ENCODE results near the gene NCAM2.

Gene NCAM2

GRCh38 chr21:21029164-21029563, 31.0 kb downstream of the NCAM2 start:
- DNase-seq = no peak

- DNase-seq = no peak
These were observed 32.1 kb downstream of the NCAM2 start for GRCh38 chr21:21030311-21030710.

DNA sequence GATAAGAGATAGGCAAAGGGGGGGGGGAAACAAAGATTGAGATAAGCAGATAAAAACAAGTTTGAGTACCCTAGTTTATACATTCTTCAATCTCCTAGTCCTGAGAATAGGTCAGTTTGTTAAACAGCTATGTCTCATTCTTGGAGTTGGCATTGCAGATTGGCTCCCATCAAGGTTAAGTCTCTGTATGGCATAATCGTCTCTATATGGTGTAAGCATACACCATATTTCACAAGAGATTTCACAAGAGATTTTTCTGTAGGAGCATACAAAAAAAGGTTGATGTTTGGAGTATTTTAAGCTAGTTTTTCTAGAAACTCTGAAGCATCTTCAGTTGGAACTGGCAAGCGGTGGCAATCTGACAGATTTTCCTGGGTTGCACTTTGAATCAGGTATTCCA, 35.8 kb downstream of the NCAM2 start:
- no peak for DNase-seq

DNA sequence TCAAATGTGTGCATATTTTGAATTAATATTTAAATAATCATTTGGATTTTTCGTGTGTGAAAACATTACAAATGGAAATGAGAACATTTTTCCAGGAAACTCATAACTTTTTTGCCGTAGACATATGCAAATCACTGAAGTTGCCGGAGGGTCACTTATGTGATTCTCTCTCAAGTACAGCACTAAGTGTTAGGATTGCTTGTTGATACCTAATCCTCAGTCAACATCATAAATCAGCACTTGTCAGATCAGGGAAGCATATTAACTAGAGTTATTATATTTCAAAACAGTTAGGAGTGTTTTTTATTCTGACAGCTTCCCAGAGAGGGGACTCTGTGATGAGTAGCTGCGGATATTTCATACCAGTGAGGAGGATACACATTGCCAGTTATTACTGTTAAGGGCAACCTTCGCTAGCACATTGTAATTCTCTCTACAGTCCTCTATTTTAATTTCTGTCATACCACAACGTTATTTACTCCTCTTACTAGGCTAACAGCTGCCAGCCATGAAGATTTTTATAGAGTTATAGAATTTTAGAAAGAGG, 41.5 kb downstream of the NCAM2 start:
- no peak for DNase-seq

DNA sequence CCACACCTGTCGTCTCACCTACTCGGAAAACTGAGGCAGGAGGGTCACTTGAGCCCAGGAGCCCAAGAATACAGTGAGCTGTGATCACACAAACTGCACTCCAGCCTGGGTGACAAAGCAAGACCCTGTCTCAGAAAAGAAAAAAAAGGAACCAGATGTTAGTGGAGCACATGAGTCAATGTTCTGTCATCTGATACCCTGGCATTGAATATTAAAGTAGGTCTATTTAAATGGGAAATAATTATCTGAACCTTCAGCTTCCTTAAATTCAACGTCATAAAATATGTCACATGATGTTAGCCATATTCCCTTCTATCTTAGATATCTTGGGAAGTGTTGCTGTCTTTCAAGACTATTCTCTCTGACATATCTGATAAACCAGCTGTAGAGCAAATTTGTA, 47.3 kb downstream of the NCAM2 start:
- no peak for DNase-seq

DNA sequence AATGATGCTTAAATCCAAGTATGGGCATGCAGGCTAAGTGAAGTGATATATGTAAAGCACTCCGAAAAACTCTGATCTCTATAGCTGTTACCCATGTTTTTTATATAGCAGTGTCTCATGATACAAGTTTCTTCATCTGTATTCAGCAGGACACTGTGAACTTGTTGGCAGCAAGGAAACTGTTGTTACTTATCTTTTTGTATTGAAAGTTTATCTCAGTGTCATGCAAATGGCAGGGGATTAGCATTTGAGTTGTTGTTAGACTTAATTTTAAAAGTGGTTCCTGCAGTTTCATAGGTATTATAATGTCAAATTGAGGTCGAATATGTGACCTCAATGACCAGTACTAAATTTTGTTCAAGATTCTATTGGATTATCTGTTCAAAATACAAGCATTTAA, 47.9 kb downstream of the NCAM2 start:
- no peak for DNase-seq

GRCh38 chr21:21051109-21052055, 53.2 kb downstream of the NCAM2 start:
- DNase-seq = no peak

DNA sequence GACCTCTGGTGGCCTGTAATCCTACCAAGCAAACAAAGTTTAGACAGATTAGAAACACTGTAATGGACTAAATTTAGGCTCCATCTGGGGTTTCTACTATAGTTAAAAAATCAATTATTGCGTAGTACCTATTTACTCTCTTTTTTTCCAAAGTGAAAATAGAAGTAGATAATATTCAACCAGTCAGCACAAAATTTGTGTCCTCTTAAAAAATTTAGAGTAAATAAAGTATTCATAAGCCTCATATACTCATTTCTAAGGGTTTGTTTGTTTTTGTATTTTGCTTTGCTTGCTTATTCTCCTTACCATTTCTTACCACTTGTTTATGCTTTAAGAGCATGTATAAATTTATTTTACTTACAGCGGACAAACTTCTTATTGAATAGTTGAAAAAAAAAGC, 54.5 kb downstream of the NCAM2 start:
- no peak for DNase-seq

DNA sequence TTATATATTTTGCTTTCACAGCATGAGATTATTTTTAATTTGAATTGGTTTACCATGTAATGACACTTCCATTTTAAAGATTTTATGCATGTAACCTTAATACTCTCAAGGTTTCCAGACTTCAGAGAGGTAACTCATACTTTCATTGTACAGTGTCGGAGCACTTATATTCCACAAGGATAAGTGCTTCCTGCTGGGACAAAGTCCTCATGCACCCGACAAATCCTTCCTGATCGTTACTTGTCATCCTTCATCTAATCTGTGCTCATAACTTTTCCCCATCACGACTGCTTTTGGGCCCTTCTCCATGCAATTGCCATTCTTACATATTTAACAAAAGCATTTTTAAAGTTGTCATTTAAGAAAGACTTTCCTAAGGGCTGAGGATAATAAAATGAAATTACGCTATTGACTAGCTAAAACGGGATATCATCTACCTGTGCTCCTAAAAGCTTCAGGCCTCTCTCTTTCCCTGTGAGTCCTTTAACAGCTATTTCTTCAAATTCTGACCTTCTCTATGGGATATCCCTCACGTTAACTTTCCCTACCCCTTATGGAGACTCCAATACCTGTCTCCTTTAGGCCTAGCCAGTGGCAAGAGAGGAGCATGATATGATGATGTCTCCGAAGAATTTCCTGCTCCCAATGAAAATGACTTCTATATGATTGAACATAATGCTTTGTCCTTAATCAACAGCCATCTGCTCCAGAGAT, 59.3 kb downstream of the NCAM2 start:
- DNase-seq = no peak

GRCh38 chr21:21063828-21064227, 65.6 kb downstream of the NCAM2 start:
- no peak for DNase-seq

- no peak for DNase-seq
These were observed 66.1 kb downstream of the NCAM2 start for GRCh38 chr21:21064353-21064752.

DNA sequence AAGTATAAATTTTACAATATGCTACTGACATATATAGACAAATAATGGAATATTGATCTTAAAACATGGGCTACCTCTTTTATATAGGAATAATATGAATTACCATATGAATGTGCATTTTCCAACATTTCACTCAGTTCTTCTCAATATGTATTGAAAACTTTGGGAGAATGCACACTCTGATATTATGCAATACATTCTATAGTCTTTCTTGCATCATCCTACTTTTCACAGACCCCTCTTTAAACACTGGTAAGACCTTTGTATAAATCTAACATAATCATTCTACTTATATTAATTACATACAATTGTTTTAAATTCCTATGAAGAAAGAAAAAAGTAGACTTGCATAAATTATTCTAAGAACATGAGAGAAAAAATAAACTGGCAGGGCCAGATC, 69.2 kb downstream of the NCAM2 start:
- no peak for DNase-seq

- no peak for DNase-seq
These were observed 76.1 kb downstream of the NCAM2 start for GRCh38 chr21:21074305-21074704.

DNA sequence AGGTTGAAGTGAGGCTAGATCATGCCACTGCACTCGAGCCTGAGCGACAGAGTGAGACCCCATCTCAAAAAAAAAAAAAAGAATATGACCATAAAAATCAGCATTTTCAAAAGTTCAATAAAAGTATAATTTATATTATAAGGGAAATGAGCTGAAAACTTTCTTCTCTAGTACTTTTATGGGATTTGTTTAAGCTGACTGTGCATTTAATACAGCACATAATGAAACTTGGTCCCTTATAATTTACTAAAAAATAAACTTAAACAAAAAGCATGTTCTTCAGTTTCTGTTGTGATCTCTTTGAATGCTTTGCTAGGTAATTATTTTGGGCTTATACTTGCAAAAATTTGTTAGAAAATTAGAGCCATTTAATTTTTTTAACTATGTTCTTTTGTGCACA, 77.8 kb downstream of the NCAM2 start:
- DNase-seq = no peak

DNA sequence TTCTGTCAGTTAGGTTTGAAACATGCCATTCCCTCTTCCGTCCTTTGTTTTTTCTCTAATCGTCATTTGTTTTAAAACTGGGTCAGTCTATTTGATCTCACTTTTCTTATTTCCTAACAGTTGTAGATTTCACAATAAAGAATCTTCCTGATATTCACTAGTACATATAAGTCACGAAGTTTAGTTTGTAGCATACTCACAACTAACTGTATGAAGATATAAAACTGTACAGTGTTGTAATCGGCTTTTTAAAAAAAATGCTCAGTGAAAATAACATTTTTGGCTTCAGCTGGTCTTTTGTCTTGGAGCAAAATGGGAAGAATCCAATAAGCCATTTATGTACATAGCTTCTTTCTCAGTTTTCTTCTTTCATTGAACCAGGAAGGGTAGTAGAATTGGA, 78.3 kb downstream of the NCAM2 start:
- no peak for DNase-seq

GRCh38 chr21:21079646-21080045, 81.4 kb downstream of the NCAM2 start:
- no peak for DNase-seq

GRCh38 chr21:21084179-21084578, 86.0 kb downstream of the NCAM2 start:
- DNase-seq = no peak

GRCh38 chr21:21085206-21085605, 87.0 kb downstream of the NCAM2 start:
- no peak for DNase-seq

- DNase-seq = no peak
These were observed 98.7 kb downstream of the NCAM2 start for GRCh38 chr21:21096956-21097355.

- DNase-seq = no peak
These were observed 99.3 kb downstream of the NCAM2 start for GRCh38 chr21:21097466-21097865.

DNA sequence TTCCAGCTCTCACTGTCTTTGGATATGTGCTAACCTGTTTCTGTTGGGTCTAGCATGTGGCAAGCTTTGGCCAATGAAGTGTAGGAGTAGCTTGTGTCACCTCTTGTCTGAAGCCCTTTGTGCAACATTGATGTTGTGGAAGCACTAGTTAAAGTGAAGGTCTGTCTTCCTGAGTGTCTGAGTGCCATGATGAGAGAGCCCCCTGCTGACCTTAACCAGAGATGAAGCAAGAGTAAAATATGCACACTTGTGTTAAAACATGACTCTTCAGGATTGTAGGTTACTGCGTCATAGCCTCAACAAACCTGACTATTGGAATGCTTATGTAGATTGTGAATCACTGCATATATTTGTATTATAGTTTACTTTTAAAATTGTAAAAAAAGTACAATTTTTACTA, 103.7 kb downstream of the NCAM2 start:
- no peak for DNase-seq

DNA sequence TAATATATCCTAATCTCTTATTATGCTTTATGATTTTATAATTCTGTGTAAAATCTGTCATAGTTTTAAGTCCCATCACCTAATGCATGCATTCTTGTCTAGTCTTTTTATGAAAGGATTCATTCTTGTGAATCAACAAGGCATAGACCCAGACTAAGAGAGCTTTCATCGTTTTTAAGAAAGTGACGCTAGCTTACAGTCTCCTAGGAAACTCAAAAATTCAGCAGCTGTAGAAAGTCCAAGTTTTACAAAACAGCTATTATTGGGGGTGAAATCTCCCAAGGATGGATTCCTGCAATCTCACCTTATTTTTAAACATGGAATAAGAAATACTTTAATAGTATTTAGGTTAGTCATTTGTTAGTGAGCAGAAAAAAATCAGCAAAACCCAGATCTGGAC, 104.7 kb downstream of the NCAM2 start:
- no peak for DNase-seq

GRCh38 chr21:21103692-21104091, 105.5 kb downstream of the NCAM2 start:
- DNase-seq = no peak

DNA sequence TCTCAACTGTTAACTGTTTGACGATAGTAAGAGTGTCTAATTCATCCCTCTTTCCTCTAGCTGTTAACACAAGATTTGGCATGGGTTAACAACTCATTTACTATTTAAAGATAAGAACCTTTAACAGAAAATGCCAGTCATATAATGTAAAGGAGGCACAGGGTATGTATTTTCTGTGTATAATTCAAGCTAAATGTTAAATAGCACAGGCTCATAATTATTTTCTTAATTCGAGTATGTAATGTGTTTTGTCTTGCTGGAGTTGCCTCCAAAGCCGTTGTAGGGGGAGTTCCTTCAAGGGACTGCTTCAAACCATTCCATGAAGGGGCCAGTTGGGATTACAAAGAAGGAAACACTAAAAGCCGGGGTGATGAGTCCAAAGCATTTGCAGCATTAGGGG, 111.5 kb downstream of the NCAM2 start:
- no peak for DNase-seq
